GM10847 (cell line): ENCODE data around the gene HOXA6.

Experiments used
- POLR2A ChIP-seq: IDR thresholded peaks from 2 replicates; pipeline ENCODE4 v1.6.1; 2011; ENCODE audit not compliant: insufficient read length; ENCODE audit errors: extremely low read depth

Gene HOXA6

GRCh38 chr7:27145165-27145913 is 2.2 kb downstream of the HOXA6 start:
- TF ChIP-seq POLR2A, result no peak

GRCh38 chr7:27144781-27145164 is 2.8 kb downstream of the HOXA6 start:
- no peak for TF ChIP-seq POLR2A

- no peak for TF ChIP-seq POLR2A
Measured at GRCh38 chr7:27143950-27144780, 3.4 kb downstream of the HOXA6 start.

- TF ChIP-seq POLR2A, result no peak
Measured at GRCh38 chr7:27143023-27143949, 4.3 kb downstream of the HOXA6 start, which contains the start of gene HOXA5. Gene HOXA5, minus strand, starts transcription at chr7:27143681. Its CDS starts 74 bp downstream, at chr7:27143607.

- no peak for TF ChIP-seq POLR2A
Measured at GRCh38 chr7:27142580-27143022, 5.0 kb downstream of the HOXA6 start.

GRCh38 chr7:27141923-27142579 is 5.5 kb downstream of the HOXA6 start:
- no peak for TF ChIP-seq POLR2A

GRCh38 chr7:27141137-27141922 is 6.2 kb downstream of the HOXA6 start:
- no peak for TF ChIP-seq POLR2A

- no peak for TF ChIP-seq POLR2A
Measured at GRCh38 chr7:27140126-27140857, 7.3 kb downstream of the HOXA6 start.

GRCh38 chr7:27139334-27140125 is 8.0 kb downstream of the HOXA6 start:
- TF ChIP-seq POLR2A, result no peak

GRCh38 chr7:27138985-27139333 is 8.6 kb downstream of the HOXA6 start:
- TF ChIP-seq POLR2A, result no peak

GRCh38 chr7:27138472-27138871 is 9.1 kb downstream of the HOXA6 start:
- TF ChIP-seq POLR2A, result no peak

GRCh38 chr7:27137640-27138315 is 9.8 kb downstream of the HOXA6 start:
- TF ChIP-seq POLR2A, result no peak

GRCh38 chr7:27134392-27134791 is 13.2 kb downstream of the HOXA6 start:
- no peak for TF ChIP-seq POLR2A
